Breast epithelium (tissue), 4 donors: ENCODE data around the gene EOLA1. TPM values are rescaled to one million over a fixed set of nuclear protein-coding genes. Genes with fewer than 3 reads are reported as not detected.
"Not testable (repeated sequence)": the region's sequence is repeated elsewhere in the genome, so short reads cannot be mapped to it uniquely, and the experiment has no call there.

Experiments used
- DNase-seq, 2 donors: peaks; one replicate each; pipeline ENCODE4 v3.0.0-alpha.2; 2019; ENCODE audit warnings: low spot score in 2 of 2
- H3K27ac ChIP-seq, 2 donors: fragments of 200-600 bp; sonication (generic) in 1 of 2; one replicate each; pipeline ENCODE4 v1.5.1; 2016 to 2019; ENCODE audit warnings: mild to moderate bottlenecking in 1 of 2
- H3K27me3 ChIP-seq, 2 donors: fragments of 200-600 bp; sonication (generic) in 1 of 2; one replicate each; pipeline versions ENCODE4 v1.5.1 to v1.6.0; 2017 to 2019; ENCODE audit warnings: control low read depth in 1 of 2, mild to moderate bottlenecking in 1 of 2
- H3K36me3 ChIP-seq: fragments of 200-600 bp; one replicate; pipeline ENCODE4 v1.5.1; 2019
- H3K4me1 ChIP-seq, 2 donors: fragments of 200-600 bp; sonication (generic); one replicate each; pipeline ENCODE4 v1.5.1; 2016 to 2019; ENCODE audit warnings: control low read depth in 1 of 2
- H3K4me3 ChIP-seq, 3 donors: fragments of 200-600 bp; sonication (generic); 1 replicate in 2 of 3; 2 replicates in 1 of 3; pipeline ENCODE4 v1.5.1; 2016 to 2019; ENCODE audit warnings: mild to moderate bottlenecking in 3 of 3, moderate library complexity in 2 of 3
- H3K9me3 ChIP-seq, 2 donors: fragments of 200-600 bp; sonication (generic) in 1 of 2; one replicate each; pipeline ENCODE4 v1.5.1; 2016 to 2019; ENCODE audit warnings: control low read depth in 1 of 2
- CTCF ChIP-seq, 3 donors: fragments of 450-650 bp; IDR thresholded peaks; one replicate each; pipeline ENCODE4 v1.5.1; 2016 to 2017; ENCODE audit warnings: antibody characterized with exemption in 3 of 3, mild to moderate bottlenecking in 3 of 3, moderate library complexity in 3 of 3
- POLR2A ChIP-seq: fragments of 450-650 bp; IDR thresholded peaks from one replicate; pipeline ENCODE4 v1.6.1; 2016; ENCODE audit warnings: antibody characterized with exemption, mild to moderate bottlenecking, moderate library complexity
- POLR2AphosphoS5 ChIP-seq, 3 donors: sonication (generic); formaldehyde crosslinking; IDR thresholded peaks; one replicate each; pipeline ENCODE4 v1.6.1; 2017; ENCODE audit warnings: antibody characterized with exemption in 3 of 3
- intact Hi-C: fragments of 100-400 bp; cut with DNase I; formaldehyde crosslinking; loops from one replicate; pipeline ENCODE4 v1.15.1; 2023; ENCODE audit warnings: low total_unique reads
- total RNA-seq, 3 donors: library from RNA; depleted of rRNA; stranded (reverse); fragments of >200 nt; gene quantifications; one replicate each; pipeline ENCODE4 v1.1.0, GENCODE V29; 2016

EOLA1 gene
- total RNA-seq, 3 donors from 2014 or later, result 12.3 to 20.1 (median 17.7) TPM

GRCh38 chrX:149522916-149523315 is 17.9 kb upstream of the EOLA1 start:
- no peak overlapping the region for H3K4me3 ChIP-seq
- intact Hi-C loops, result no loop called here
- H3K4me1 ChIP-seq, result no peaks in the 10 kb centered on the region
- TF ChIP-seq CTCF (IDR thresholded peaks at IDR 0.05), result no peak
- TF ChIP-seq POLR2A, result no peak
- TF ChIP-seq POLR2AphosphoS5 (IDR thresholded peaks at IDR 0.05), result no peak
- no peak for DNase-seq
- no peaks in the 10 kb centered on the region for H3K9me3 ChIP-seq
- no peak overlapping the region for H3K27ac ChIP-seq
- H3K36me3 ChIP-seq, result no peaks in the 10 kb centered on the region
- peaks cover 0 to 6% of the 10 kb centered on the region in 2 donors for H3K27me3 ChIP-seq

- H3K27me3 ChIP-seq, H3K36me3 ChIP-seq, intact Hi-C loops, DNase-seq, H3K4me3 ChIP-seq, H3K9me3 ChIP-seq, H3K4me1 ChIP-seq: not testable (repeated sequence)
- peak overlapping the region in 1 of 2 donors; percentile 12 for H3K27ac ChIP-seq
These were observed 15.4 kb upstream of the EOLA1 start for GRCh38 chrX:149525389-149525788.

- H3K27ac ChIP-seq, result peak overlapping the region in 1 of 2 donors; percentile 43
- H3K4me3 ChIP-seq, intact Hi-C loops, H3K27me3 ChIP-seq, H3K36me3 ChIP-seq, H3K9me3 ChIP-seq, H3K4me1 ChIP-seq, DNase-seq: not testable (repeated sequence)
These were observed 14.9 kb upstream of the EOLA1 start for GRCh38 chrX:149525903-149526302.

- peak overlapping the region in 1 of 2 donors; percentile 43 for H3K27ac ChIP-seq
- intact Hi-C loops, H3K9me3 ChIP-seq, H3K36me3 ChIP-seq, H3K4me3 ChIP-seq, H3K27me3 ChIP-seq, H3K4me1 ChIP-seq, DNase-seq: not testable (repeated sequence)
These were observed 14.3 kb upstream of the EOLA1 start for GRCh38 chrX:149526318-149527033.

GRCh38 chrX:149527705-149528104 is 13.1 kb upstream of the EOLA1 start:
- Histone ChIP-seq H3K27me3 (no peaks in the 10 kb centered on the region), H3K27ac (no peak overlapping the region), H3K4me1 (no peaks in the 10 kb centered on the region), H3K4me3 (no peak overlapping the region), H3K36me3 (no peaks in the 10 kb centered on the region), H3K9me3 (no peaks in the 10 kb centered on the region)
- DNase-seq, result no peak
- intact Hi-C loops, result no loop called here
- TF ChIP-seq CTCF (IDR thresholded peaks at IDR 0.05) (peak in 1 of 3 donors; percentile 42), POLR2A (no peak), POLR2AphosphoS5 (IDR thresholded peaks at IDR 0.05) (no peak)

GRCh38 chrX:149528381-149528780 is 12.4 kb upstream of the EOLA1 start:
- H3K27ac ChIP-seq, result no peak overlapping the region
- H3K36me3 ChIP-seq, result no peaks in the 10 kb centered on the region
- no peak overlapping the region for H3K4me3 ChIP-seq
- no peaks in the 10 kb centered on the region for H3K4me1 ChIP-seq
- H3K9me3 ChIP-seq, result no peaks in the 10 kb centered on the region
- intact Hi-C loops, result no loop called here
- H3K27me3 ChIP-seq, result no peaks in the 10 kb centered on the region
- no peak for TF ChIP-seq POLR2AphosphoS5 (IDR thresholded peaks at IDR 0.05)
- TF ChIP-seq POLR2A, result no peak
- no peak for TF ChIP-seq CTCF (IDR thresholded peaks at IDR 0.05)
- DNase-seq, result no peak

GRCh38 chrX:149531599-149531998 is 9.2 kb upstream of the EOLA1 start:
- Histone ChIP-seq H3K9me3 (no peaks in the 10 kb centered on the region), H3K27ac (no peak overlapping the region), H3K4me1 (no peaks in the 10 kb centered on the region), H3K36me3 (no peaks in the 10 kb centered on the region), H3K27me3 (no peaks in the 10 kb centered on the region), H3K4me3 (no peak overlapping the region)
- intact Hi-C loops, result no loop called here
- TF ChIP-seq POLR2A (no peak), POLR2AphosphoS5 (IDR thresholded peaks at IDR 0.05) (no peak), CTCF (IDR thresholded peaks at IDR 0.05) (no peak)
- DNase-seq, result no peak

- H3K9me3 ChIP-seq, H3K27ac ChIP-seq, H3K36me3 ChIP-seq, H3K27me3 ChIP-seq, DNase-seq, H3K4me1 ChIP-seq, intact Hi-C loops, H3K4me3 ChIP-seq: not testable (repeated sequence)
These were observed 7.9 kb upstream of the EOLA1 start for GRCh38 chrX:149532868-149533267.

GRCh38 chrX:149533999-149534398 is 6.8 kb upstream of the EOLA1 start:
- H3K4me3 ChIP-seq, intact Hi-C loops, DNase-seq, H3K27ac ChIP-seq, H3K9me3 ChIP-seq, H3K36me3 ChIP-seq, H3K27me3 ChIP-seq, H3K4me1 ChIP-seq: not testable (repeated sequence)
